ENCODE data around the gene TINAG.

The TINAG gene

GRCh38 chr6:54291146-54291545, 17.1 kb upstream of the TINAG start:
- DNase-seq (ENCODE audit: low read depth) = peak; percentile 30
- H3K4me3 ChIP-seq (ENCODE audit: low read depth, low read length) = no peak overlapping the region
- TF ChIP-seq, protein P1, sequence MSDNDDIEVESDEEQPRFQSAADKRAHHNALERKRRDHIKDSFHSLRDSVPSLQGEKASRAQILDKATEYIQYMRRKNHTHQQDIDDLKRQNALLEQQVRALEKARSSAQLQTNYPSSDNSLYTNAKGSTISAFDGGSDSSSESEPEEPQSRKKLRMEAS (IDR thresholded peaks at IDR 0.05; ENCODE audit: low read depth, low read length) = no peak
- TF ChIP-seq POLR2A (IDR thresholded peaks at IDR 0.05; ENCODE audit: extremely low read depth, insufficient read length) (no peak), MYC (IDR thresholded peaks at IDR 0.05; ENCODE audit: low read depth, low read length) (no peak)
- TF ChIP-seq, protein P2, sequence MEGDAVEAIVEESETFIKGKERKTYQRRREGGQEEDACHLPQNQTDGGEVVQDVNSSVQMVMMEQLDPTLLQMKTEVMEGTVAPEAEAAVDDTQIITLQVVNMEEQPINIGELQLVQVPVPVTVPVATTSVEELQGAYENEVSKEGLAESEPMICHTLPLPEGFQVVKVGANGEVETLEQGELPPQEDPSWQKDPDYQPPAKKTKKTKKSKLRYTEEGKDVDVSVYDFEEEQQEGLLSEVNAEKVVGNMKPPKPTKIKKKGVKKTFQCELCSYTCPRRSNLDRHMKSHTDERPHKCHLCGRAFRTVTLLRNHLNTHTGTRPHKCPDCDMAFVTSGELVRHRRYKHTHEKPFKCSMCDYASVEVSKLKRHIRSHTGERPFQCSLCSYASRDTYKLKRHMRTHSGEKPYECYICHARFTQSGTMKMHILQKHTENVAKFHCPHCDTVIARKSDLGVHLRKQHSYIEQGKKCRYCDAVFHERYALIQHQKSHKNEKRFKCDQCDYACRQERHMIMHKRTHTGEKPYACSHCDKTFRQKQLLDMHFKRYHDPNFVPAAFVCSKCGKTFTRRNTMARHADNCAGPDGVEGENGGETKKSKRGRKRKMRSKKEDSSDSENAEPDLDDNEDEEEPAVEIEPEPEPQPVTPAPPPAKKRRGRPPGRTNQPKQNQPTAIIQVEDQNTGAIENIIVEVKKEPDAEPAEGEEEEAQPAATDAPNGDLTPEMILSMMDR (IDR thresholded peaks at IDR 0.05; ENCODE audit: low read depth, low read length) = no peak

DNA sequence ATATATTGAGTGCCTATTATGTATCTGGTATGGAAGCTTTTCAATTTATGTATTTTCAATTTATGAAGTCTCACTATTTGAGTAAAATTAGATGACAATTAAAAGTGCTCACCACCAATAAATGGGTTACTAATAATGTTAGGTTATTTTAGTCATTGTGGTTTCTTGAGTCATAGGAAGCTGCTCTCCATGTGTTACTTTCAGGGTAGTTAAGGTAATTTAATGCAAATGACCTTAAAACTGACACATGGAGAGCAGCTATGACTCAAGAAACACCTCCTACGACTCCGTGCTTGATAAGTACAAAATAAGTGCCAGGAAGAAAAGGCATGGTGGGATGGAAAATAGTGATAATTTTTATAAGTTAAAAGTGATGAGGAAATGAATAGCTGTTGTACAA, 16.5 kb upstream of the TINAG start:
- DNase-seq (ENCODE audit: low read depth) = no peak
- TF ChIP-seq, protein P1 (IDR thresholded peaks at IDR 0.05; ENCODE audit: low read depth, low read length) = no peak
- TF ChIP-seq, protein P2 (IDR thresholded peaks at IDR 0.05; ENCODE audit: low read depth, low read length) = no peak
- TF ChIP-seq MYC (IDR thresholded peaks at IDR 0.05; ENCODE audit: low read depth, low read length) = no peak
- TF ChIP-seq POLR2A (IDR thresholded peaks at IDR 0.05; ENCODE audit: extremely low read depth, insufficient read length) = no peak
- no peak overlapping the region for H3K4me3 ChIP-seq (ENCODE audit: low read depth, low read length)

GRCh38 chr6:54294965-54295532, 13.2 kb upstream of the TINAG start:
- TF ChIP-seq, protein P2 (IDR thresholded peaks at IDR 0.05; ENCODE audit: low read depth, low read length) = no peak
- TF ChIP-seq, protein P1 (IDR thresholded peaks at IDR 0.05; ENCODE audit: low read depth, low read length) = no peak
- TF ChIP-seq MYC (IDR thresholded peaks at IDR 0.05; ENCODE audit: low read depth, low read length) (no peak), POLR2A (IDR thresholded peaks at IDR 0.05; ENCODE audit: extremely low read depth, insufficient read length) (no peak)
- no peak overlapping the region for H3K4me3 ChIP-seq (ENCODE audit: low read depth, low read length)
- DNase-seq (ENCODE audit: low read depth) = no peak

DNA sequence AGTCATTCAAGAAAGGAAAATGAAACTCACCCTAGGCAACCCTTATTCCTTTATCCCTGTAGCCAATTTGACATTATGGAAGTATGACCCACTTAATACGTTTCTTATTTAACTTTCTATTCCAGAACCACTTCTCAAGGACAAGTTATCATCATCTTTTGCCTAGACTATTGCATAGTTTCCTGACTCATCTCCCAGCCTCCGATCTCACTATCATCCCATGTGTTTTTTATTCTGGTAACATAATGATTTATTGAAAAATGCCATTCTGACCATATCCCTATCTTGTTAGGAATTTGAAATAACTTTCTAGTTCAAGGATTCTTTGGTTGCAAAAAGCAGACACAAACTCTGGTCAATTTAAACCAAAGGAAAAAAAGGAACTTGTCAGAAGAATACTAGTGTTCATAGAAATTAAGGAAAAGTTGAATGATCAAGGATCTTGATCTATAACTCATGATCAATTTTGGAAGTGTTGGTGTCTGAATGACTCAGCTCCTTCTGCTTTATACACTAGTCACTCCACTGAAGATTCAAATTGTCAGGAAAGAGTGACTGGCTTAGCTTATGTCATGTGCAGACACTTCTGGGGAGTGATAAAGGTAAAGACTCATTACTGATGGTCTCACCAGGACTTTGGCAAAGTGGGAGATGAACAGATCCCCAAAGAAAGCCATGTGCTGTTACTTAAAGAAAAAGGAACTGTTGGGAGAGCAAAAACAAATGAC, 8.5 kb upstream of the TINAG start:
- no peak overlapping the region for H3K4me3 ChIP-seq (ENCODE audit: low read depth, low read length)
- TF ChIP-seq POLR2A (IDR thresholded peaks at IDR 0.05; ENCODE audit: extremely low read depth, insufficient read length) (no peak), MYC (IDR thresholded peaks at IDR 0.05; ENCODE audit: low read depth, low read length) (no peak)
- TF ChIP-seq, protein P1 (IDR thresholded peaks at IDR 0.05; ENCODE audit: low read depth, low read length) = no peak
- TF ChIP-seq, protein P2 (IDR thresholded peaks at IDR 0.05; ENCODE audit: low read depth, low read length) = no peak
- no peak for DNase-seq (ENCODE audit: low read depth)

DNA sequence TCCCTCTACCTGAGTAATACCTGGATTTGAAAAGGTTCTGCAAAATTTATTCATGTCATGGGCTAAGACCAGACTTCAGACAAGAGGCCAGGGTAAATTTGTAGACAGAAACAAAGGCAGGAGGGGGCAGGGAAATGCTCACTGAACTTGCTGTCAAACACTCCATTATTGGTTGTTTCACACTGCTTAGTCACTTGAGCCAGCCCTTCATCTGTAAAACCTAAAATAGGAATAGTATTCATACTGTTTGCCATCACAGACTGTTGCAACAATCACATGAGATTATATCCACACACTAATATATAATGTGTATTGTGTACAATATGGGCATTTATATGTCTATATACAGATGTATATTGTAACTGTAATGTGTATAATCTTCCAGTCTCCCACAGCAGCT, 6.5 kb upstream of the TINAG start:
- no peak for DNase-seq (ENCODE audit: low read depth)
- TF ChIP-seq POLR2A (IDR thresholded peaks at IDR 0.05; ENCODE audit: extremely low read depth, insufficient read length) (no peak), MYC (IDR thresholded peaks at IDR 0.05; ENCODE audit: low read depth, low read length) (no peak)
- TF ChIP-seq, protein P2 (IDR thresholded peaks at IDR 0.05; ENCODE audit: low read depth, low read length) = no peak
- TF ChIP-seq, protein P1 (IDR thresholded peaks at IDR 0.05; ENCODE audit: low read depth, low read length) = no peak
- no peak overlapping the region for H3K4me3 ChIP-seq (ENCODE audit: low read depth, low read length)
